Glutamatergic neuron (in vitro differentiated cells): ENCODE data around the gene FXYD4. TPM values are rescaled to one million over a fixed set of nuclear protein-coding genes. Genes with fewer than 3 reads are reported as not detected.
"Not testable (repeated sequence)": the region's sequence is repeated elsewhere in the genome, so short reads cannot be mapped to it uniquely, and the experiment has no call there.

Source experiments
- DNase-seq: peaks from one replicate; pipeline ENCODE4 v3.0.0; 2022
- H3K27ac Mint-ChIP-seq: one replicate; pipeline ENCODE4 v1.8.0; 2020; ENCODE audit warnings: mild to moderate bottlenecking, mixed read lengths, inconsistent platforms; ENCODE audit not compliant: unreplicated experiment
- H3K27me3 Mint-ChIP-seq: one replicate; pipeline ENCODE4 v1.8.0; 2020; ENCODE audit warnings: mild to moderate bottlenecking, moderate library complexity, mixed read lengths, inconsistent platforms; ENCODE audit not compliant: unreplicated experiment
- H3K36me3 Mint-ChIP-seq: one replicate; pipeline ENCODE4 v1.8.0; 2020; ENCODE audit warnings: mild to moderate bottlenecking, mixed read lengths, inconsistent platforms; ENCODE audit not compliant: unreplicated experiment
- H3K4me1 Mint-ChIP-seq: one replicate; pipeline ENCODE4 v1.8.0; 2020; ENCODE audit warnings: mild to moderate bottlenecking, low read depth, mixed read lengths, inconsistent platforms; ENCODE audit not compliant: unreplicated experiment
- H3K4me3 Mint-ChIP-seq: one replicate; pipeline ENCODE4 v1.8.0; 2020; ENCODE audit warnings: mild to moderate bottlenecking, mixed read lengths, inconsistent platforms; ENCODE audit not compliant: unreplicated experiment
- H3K9me3 Mint-ChIP-seq: one replicate; pipeline ENCODE4 v1.8.0; 2020; ENCODE audit warnings: mild to moderate bottlenecking, moderate library complexity, mixed read lengths, inconsistent platforms; ENCODE audit not compliant: unreplicated experiment
- total RNA-seq: library from RNA; stranded (reverse); fragmentation: NEBNext Ultra II Directional; extraction: Animal tissue kit (Norgen Biotek cat#: 25700); gene quantifications from one replicate; pipeline ENCODE4 v1.2.1, GENCODE V29; 2021; ENCODE audit not compliant: unreplicated experiment
- TF ChIP-seq, protein P1 (sequence below): fragments of 200-600 bp; sonication (generic); IDR thresholded peaks from one replicate; pipeline ENCODE4 v1.5.0; 2021; ENCODE audit not compliant: partially characterized antibody, unreplicated experiment

FXYD4 gene
- total RNA-seq, 1 donor from 2014 or later = not detected

DNA sequence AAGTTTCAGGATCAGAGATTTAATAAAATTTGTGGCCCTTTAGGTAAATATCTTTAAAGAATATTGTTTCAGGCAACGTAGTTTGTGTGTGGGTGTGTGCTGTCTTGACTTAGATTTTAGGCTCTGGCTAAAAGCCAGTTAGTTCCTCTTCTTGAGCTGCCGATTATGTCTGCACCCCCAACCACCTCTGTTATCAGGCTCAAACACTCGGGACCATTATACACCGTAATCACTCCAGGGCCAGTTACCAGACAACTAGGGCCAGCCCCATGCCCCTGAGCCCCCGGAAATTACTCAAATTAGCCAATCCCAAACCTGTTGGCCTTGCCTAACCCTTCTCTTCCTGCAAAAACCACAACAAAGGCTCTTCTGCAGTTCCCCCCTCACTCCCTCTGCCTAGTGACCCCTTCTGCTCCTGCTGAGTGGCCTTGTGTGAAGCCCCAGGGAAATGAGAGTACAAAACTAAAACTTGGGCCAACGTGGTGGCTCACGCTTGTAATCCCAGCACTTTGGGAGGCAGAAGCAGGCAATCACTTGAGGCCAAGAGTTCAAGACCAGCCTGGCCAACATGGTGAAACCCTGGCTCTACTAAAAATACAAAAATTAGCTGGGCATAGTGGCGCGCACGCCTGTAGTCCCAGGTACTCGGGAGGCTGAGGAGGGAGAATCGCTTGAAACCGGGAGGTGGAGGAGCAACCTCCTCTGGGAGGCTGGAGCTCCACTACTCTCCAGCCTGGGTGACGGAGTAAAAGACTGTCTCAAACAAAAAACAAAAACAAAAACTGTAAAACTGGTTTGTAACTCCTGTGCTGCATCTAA lies 46.7 kb downstream of the FXYD4 start:
- Mint-ChIP-seq H3K4me1 (no peaks in the 10 kb centered on the region), H3K36me3 (no peaks in the 10 kb centered on the region), H3K4me3 (no peak overlapping the region), H3K27ac (no peak overlapping the region), H3K9me3 (no peaks in the 10 kb centered on the region), H3K27me3 (peaks cover 3% of the 10 kb centered on the region)
- no peak for DNase-seq
- TF ChIP-seq, protein P1, sequence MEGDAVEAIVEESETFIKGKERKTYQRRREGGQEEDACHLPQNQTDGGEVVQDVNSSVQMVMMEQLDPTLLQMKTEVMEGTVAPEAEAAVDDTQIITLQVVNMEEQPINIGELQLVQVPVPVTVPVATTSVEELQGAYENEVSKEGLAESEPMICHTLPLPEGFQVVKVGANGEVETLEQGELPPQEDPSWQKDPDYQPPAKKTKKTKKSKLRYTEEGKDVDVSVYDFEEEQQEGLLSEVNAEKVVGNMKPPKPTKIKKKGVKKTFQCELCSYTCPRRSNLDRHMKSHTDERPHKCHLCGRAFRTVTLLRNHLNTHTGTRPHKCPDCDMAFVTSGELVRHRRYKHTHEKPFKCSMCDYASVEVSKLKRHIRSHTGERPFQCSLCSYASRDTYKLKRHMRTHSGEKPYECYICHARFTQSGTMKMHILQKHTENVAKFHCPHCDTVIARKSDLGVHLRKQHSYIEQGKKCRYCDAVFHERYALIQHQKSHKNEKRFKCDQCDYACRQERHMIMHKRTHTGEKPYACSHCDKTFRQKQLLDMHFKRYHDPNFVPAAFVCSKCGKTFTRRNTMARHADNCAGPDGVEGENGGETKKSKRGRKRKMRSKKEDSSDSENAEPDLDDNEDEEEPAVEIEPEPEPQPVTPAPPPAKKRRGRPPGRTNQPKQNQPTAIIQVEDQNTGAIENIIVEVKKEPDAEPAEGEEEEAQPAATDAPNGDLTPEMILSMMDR = no peak

DNA sequence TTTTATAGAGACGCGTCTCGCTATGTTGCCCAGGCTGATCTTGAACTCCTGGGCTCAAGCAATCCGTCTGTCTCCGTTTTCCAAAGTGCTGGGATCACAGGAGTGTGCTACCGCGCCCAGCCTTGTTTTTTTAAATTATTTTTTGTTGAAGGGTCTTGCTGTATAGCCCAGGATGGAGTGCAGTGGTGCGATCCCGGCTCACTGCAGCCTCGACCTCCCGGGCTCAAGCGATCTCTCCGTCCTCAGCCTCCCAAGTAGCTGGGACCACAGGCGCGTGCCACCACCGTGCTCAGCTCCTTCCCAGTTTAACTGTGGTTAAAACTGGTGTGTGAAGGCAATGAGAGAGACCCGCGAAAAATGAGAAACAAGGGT lies 48.5 kb downstream of the FXYD4 start:
- no peaks in the 10 kb centered on the region for H3K36me3 Mint-ChIP-seq
- H3K4me3 Mint-ChIP-seq = peak overlapping the region; percentile 61
- H3K4me1 Mint-ChIP-seq = no peaks in the 10 kb centered on the region
- H3K27me3 Mint-ChIP-seq = peaks cover 3% of the 10 kb centered on the region
- peaks cover 3% of the 10 kb centered on the region for H3K9me3 Mint-ChIP-seq
- H3K27ac Mint-ChIP-seq = peak overlapping the region; percentile 22
- no peak for DNase-seq
- TF ChIP-seq, protein P1 = no peak

DNA sequence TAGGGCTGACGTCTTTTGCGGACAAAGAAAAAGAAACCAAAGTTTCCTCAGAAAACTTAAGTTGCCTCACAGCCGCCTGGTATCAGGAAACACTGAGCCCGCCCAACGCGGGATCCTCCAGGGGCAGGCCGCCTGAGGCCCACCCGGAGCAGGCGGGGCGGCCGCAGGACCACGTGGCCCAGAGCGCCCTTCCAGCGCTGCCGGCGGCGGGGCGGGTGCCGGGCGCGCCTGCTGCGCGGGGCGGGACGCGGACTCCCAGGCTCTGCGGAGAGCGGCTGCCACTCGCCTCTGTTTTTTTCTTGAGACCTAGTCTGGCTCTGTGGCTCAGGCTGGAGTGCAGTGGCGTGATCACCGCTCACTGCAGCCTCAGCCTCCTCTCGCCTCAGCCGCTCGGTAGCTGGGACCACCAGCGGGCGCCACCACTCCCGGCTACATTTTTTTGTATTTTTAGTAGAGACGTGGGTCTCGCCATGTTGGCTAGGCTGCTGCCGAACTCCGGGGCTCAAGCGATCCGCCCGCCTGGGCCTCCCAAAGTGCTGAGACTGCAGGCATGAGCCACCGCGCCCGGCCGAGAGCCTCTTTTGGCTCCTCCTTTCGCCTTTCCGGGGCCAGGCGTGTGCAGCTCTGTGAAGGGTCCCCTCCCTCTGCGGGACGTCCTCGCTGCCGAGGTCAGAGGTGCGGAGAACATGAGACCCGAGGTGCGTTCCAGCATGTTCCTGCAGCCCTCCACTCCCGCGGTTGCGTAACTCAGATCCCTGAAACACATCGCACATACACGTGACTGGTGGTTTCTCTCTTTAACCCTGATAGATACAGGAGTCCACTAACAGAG lies 49.1 kb downstream of the FXYD4 start:
- peaks cover 3% of the 10 kb centered on the region for H3K27me3 Mint-ChIP-seq
- no peaks in the 10 kb centered on the region for H3K36me3 Mint-ChIP-seq
- peak overlapping the region; percentile 88 for H3K27ac Mint-ChIP-seq
- DNase-seq = peak; percentile 80
- peak overlapping the region; percentile 91 for H3K4me3 Mint-ChIP-seq
- TF ChIP-seq, protein P1 = no peak
- peaks cover 3% of the 10 kb centered on the region for H3K9me3 Mint-ChIP-seq
- H3K4me1 Mint-ChIP-seq = no peaks in the 10 kb centered on the region

DNA sequence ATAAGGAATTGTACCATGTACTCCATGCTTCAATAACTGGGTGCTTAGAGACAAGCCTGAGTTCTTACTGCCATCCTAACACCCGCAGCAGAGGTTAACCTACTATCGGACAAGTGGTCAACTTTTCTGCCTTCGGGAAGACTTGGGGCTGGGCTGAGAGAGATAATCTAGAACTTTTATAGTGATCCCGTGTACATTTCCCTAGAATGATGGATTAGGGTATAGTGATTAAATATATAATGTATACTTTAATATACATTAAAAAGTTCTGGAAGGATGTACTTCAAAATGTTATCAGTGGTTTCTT lies 49.7 kb downstream of the FXYD4 start:
- TF ChIP-seq, protein P1 = no peak
- DNase-seq = no peak
- peak overlapping the region; percentile 91 for H3K4me3 Mint-ChIP-seq
- peaks cover 3% of the 10 kb centered on the region for H3K27me3 Mint-ChIP-seq
- no peaks in the 10 kb centered on the region for H3K36me3 Mint-ChIP-seq
- H3K9me3 Mint-ChIP-seq = peaks cover 3% of the 10 kb centered on the region
- no peaks in the 10 kb centered on the region for H3K4me1 Mint-ChIP-seq
- peak overlapping the region; percentile 88 for H3K27ac Mint-ChIP-seq

DNA sequence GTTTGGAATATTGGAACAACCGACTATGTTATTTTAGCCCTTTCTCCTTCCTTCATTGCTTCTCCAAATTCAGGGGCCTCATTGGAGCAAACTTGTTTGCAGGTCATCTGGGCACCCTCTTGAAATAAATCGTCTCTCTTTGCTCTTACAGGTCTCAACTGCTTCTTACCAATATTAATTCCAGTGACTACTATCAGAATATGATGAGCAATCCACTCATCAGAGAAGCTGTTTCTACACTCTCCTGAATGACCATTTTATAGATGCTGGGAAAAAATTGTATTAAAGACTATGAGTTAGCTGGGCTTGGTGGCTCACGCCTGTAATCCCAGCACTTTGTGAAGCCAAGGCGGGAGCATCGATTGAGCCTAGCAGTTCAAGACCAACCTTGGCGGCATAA lies 50.1 kb downstream of the FXYD4 start:
- Mint-ChIP-seq H3K4me1 (no peaks in the 10 kb centered on the region), H3K4me3 (peak overlapping the region; percentile 56), H3K9me3 (peaks cover 3% of the 10 kb centered on the region), H3K36me3 (no peaks in the 10 kb centered on the region), H3K27me3 (peaks cover 3% of the 10 kb centered on the region), H3K27ac (no peak overlapping the region)
- DNase-seq = no peak
- TF ChIP-seq, protein P1 = no peak

DNA sequence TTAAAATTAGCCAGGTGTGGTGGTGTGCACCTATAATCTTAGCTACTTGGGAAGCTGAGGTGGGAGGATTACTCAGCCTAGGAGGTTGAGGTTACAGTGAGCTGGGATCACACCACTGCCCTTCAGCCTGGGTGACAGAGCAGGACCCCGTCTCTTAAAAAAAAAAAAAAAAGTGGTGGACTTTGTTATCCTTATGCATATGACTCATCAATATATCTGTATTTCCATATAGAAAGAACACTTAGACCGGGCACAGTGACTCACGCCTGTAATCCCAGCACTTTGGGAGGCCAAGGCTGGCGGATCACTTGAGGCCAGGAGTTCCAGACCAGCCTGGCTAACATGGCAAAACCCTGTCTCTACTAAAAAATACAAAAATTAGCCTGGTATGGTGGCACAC lies 50.5 kb downstream of the FXYD4 start:
- not testable (repeated sequence) for H3K4me3 Mint-ChIP-seq, H3K27me3 Mint-ChIP-seq

More for the DNA sequence above, 50.5 kb downstream of the FXYD4 start:
- not testable (repeated sequence) for H3K36me3 Mint-ChIP-seq, H3K4me1 Mint-ChIP-seq, DNase-seq, H3K27ac Mint-ChIP-seq, H3K9me3 Mint-ChIP-seq
